SK-N-SH (cell line): ENCODE measurements around the gene MON1B. TPM values are rescaled to one million over a fixed set of nuclear protein-coding genes. Genes with fewer than 3 reads are reported as not detected.

ENCODE experiments used
- CTCF ChIA-PET: fragments of 300-600, 350-600 bp; formaldehyde crosslinking; extraction: SDS; loops from one replicate; lab custom pipeline; 2021; lab: Yijun Ruan, JAX
- POLR2A ChIA-PET: fragments of 350-600 bp; sonication (Branson Sonifier 250); formaldehyde crosslinking; extraction: SDS; loops from one replicate; lab custom pipeline; 2020; ENCODE audit warnings: antibody characterized with exemption, inconsistent platforms; lab: Yijun Ruan, JAX
- DNase-seq: peaks from one replicate; pipeline ENCODE4 v3.0.0; 2012
- H2AFZ ChIP-seq: fragments of 200-600 bp; sonication (generic); 2 replicates; pipeline ENCODE4 v1.8.1; 2016; ENCODE audit warnings: antibody characterized with exemption, mild to moderate bottlenecking, low read depth
- H3F3A ChIP-seq: fragments of 200-600 bp; sonication (generic); replicated peaks from 2 replicates; pipeline ENCODE3; 2016; ENCODE audit warnings: antibody characterized with exemption, mild to moderate bottlenecking; ENCODE audit not compliant: insufficient read depth
- H3K27ac ChIP-seq, 2 experiments: fragments of 200-500 bp in 1 of 2; fragments of 200-600 bp in 1 of 2; sonication (Bioruptor generic) in 1 of 2; sonication (generic), shearing (Covaris generic) in 1 of 2; 2 replicates each; pipeline versions ENCODE4 v1.5.1 to v1.6.1; 2014 to 2016; ENCODE audit warnings: low read depth in 2 of 2, inconsistent platforms in 1 of 2, low read length in 1 of 2, mild to moderate bottlenecking in 1 of 2, mixed read lengths in 1 of 2
- H3K27me3 ChIP-seq: fragments of 200-600 bp; sonication (generic), shearing (Covaris generic); 2 replicates; pipeline ENCODE4 v1.6.1; 2016; ENCODE audit warnings: mixed run types; ENCODE audit not compliant: insufficient read depth
- H3K36me3 ChIP-seq, 2 experiments: fragments of 200-500 bp in 1 of 2; fragments of 200-600 bp in 1 of 2; sonication (Bioruptor generic) in 1 of 2; sonication (generic) in 1 of 2; replicated peaks in 1 of 2; 2 replicates each; pipeline versions ENCODE3 to v1.5.1; 2014 to 2016; ENCODE audit warnings: low read length in 1 of 2, mild to moderate bottlenecking in 1 of 2; ENCODE audit not compliant: insufficient read depth in 2 of 2, control insufficient read depth in 1 of 2
- H3K4me1 ChIP-seq, 2 experiments: fragments of 200-500 bp in 1 of 2; fragments of 200-600 bp in 1 of 2; sonication (Bioruptor generic) in 1 of 2; sonication (generic), shearing (Covaris generic) in 1 of 2; 2 replicates each; pipeline versions ENCODE4 v1.5.1 to v1.6.1; 2014 to 2016; ENCODE audit warnings: low read depth in 1 of 2, low read length in 1 of 2, mixed run types in 1 of 2; ENCODE audit not compliant: insufficient read depth in 2 of 2, control insufficient read depth in 1 of 2
- H3K4me2 ChIP-seq: fragments of 200-600 bp; sonication (generic), shearing (Covaris generic); 2 replicates; pipeline ENCODE4 v1.6.1; 2017; ENCODE audit warnings: mixed run types
- H3K4me3 ChIP-seq, 2 experiments: fragments of 200-500 bp in 1 of 2; fragments of 200-600 bp in 1 of 2; sonication (Bioruptor generic) in 1 of 2; sonication (generic), shearing (Covaris generic) in 1 of 2; 2 replicates each; pipeline versions ENCODE4 v1.5.1 to v1.8.1; 2014 to 2016; ENCODE audit warnings: low read depth in 2 of 2, inconsistent platforms in 1 of 2, low read length in 1 of 2, mild to moderate bottlenecking in 1 of 2, mixed read lengths in 1 of 2, moderate library complexity in 1 of 2
- H3K79me2 ChIP-seq: fragments of 200-600 bp; sonication (generic); 2 replicates; pipeline ENCODE4 v1.8.1; 2017; ENCODE audit warnings: mild to moderate bottlenecking; ENCODE audit not compliant: insufficient read depth
- H3K9ac ChIP-seq: fragments of 200-600 bp; sonication (generic); 2 replicates; pipeline ENCODE4 v1.6.1; 2017; ENCODE audit warnings: mixed run types
- H3K9me2 ChIP-seq: fragments of 200-600 bp; sonication (generic); 2 replicates; pipeline ENCODE4 v1.6.1; 2017; ENCODE audit warnings: mixed run types
- H3K9me3 ChIP-seq: fragments of 200-600 bp; sonication (generic); 2 replicates; pipeline ENCODE4 v1.6.1; 2017; ENCODE audit warnings: mixed run types, mild to moderate bottlenecking, moderate library complexity
- H4K20me1 ChIP-seq: fragments of 200-600 bp; sonication (generic); 2 replicates; pipeline ENCODE4 v1.6.1; 2017; ENCODE audit warnings: mild to moderate bottlenecking, mixed run types; ENCODE audit not compliant: insufficient read depth
- CHD2 ChIP-seq: fragments of 150-350 bp; IDR thresholded peaks from 2 replicates; pipeline ENCODE4 v1.6.1; 2018; ENCODE audit warnings: low read length; ENCODE audit not compliant: partially characterized antibody
- EP300 ChIP-seq, 2 experiments: IDR thresholded peaks; 2 replicates each; pipeline versions ENCODE4 v1.4.0 to v1.6.1; 2012; ENCODE audit warnings: borderline replicate concordance in 1 of 2, low read depth in 1 of 2, low read length in 1 of 2
- EZH2phosphoT487 ChIP-seq: fragments of 200-600 bp; sonication (generic); IDR thresholded peaks from 2 replicates; pipeline ENCODE4 v1.6.1; 2017; ENCODE audit warnings: low read depth, mixed run types, mild to moderate bottlenecking, antibody characterized with exemption, moderate library complexity, borderline replicate concordance
- FOXM1 ChIP-seq: IDR thresholded peaks from 2 replicates; pipeline ENCODE4 v1.4.0; 2012; ENCODE audit warnings: low read depth, mild to moderate bottlenecking
- GABPA ChIP-seq: IDR thresholded peaks from 2 replicates; pipeline ENCODE4 v1.4.0; 2012; ENCODE audit warnings: low read depth, mild to moderate bottlenecking
- GATA2 ChIP-seq: sonication (generic); formaldehyde crosslinking; IDR thresholded peaks from 2 replicates; pipeline ENCODE4 v1.5.0; 2020; ENCODE audit warnings: mild to moderate bottlenecking, missing genetic modification reagents
- JUND ChIP-seq: IDR thresholded peaks from 2 replicates; pipeline ENCODE4 v1.4.0; 2012
- MEF2A ChIP-seq: IDR thresholded peaks from 2 replicates; pipeline ENCODE4 v1.4.0; 2012; ENCODE audit warnings: low read depth, borderline replicate concordance
- NFIC ChIP-seq: IDR thresholded peaks from 2 replicates; pipeline ENCODE4 v1.4.0; 2012; ENCODE audit warnings: borderline replicate concordance
- POLR2AphosphoS5 ChIP-seq: IDR thresholded peaks from 2 replicates; pipeline ENCODE4 v1.6.1; 2012; ENCODE audit warnings: low read depth, low read length
- RXRA ChIP-seq: IDR thresholded peaks from 2 replicates; pipeline ENCODE4 v1.4.0; 2012; ENCODE audit warnings: low read depth, mild to moderate bottlenecking, borderline replicate concordance
- TAF1 ChIP-seq: IDR thresholded peaks from 2 replicates; pipeline ENCODE4 v1.6.1; 2012; ENCODE audit warnings: low read depth, mild to moderate bottlenecking, low read length, moderate library complexity, borderline replicate concordance
- TCF12 ChIP-seq: IDR thresholded peaks from 2 replicates; pipeline ENCODE4 v1.4.0; 2012
- TEAD4 ChIP-seq: IDR thresholded peaks from 2 replicates; pipeline ENCODE4 v1.4.0; 2012; ENCODE audit warnings: mild to moderate bottlenecking, borderline replicate concordance; ENCODE audit not compliant: insufficient read depth
- USF1 ChIP-seq: IDR thresholded peaks from 2 replicates; pipeline ENCODE4 v1.4.0; 2012; ENCODE audit warnings: low read depth, borderline replicate concordance
- YY1 ChIP-seq: IDR thresholded peaks from 2 replicates; pipeline ENCODE4 v1.4.0; 2012; ENCODE audit warnings: low read depth, mild to moderate bottlenecking
- WGBS: methylation state at CpG from one replicate; pipeline ENCODE4 v1.1.6; 2017; ENCODE audit warnings: low lambda C conversion rate; 5-methylcytosine and 5-hydroxymethylcytosine counted together
- polyA plus RNA-seq, 3 experiments: library from polyadenylated mRNA; depleted of rRNA; stranded (reverse); fragments of >200 nt; gene quantifications; 2 replicates each; pipeline ENCODE4 v1.2.3, GENCODE V29; 2012
- TF ChIP-seq, protein P1 (sequence below): fragments of 150-350 bp; IDR thresholded peaks from 2 replicates; pipeline ENCODE4 v1.6.1; 2017; ENCODE audit warnings: antibody characterized with exemption, low read length, low read depth, borderline replicate concordance
- TF ChIP-seq, protein P2 (sequence below): fragments of 150-350 bp; IDR thresholded peaks from 2 replicates; pipeline ENCODE4 v1.6.1; 2016; ENCODE audit warnings: mild to moderate bottlenecking, low read depth, low read length
- TF ChIP-seq, protein P3 (sequence below): fragments of 200-600 bp; sonication (generic); IDR thresholded peaks from 2 replicates; pipeline ENCODE4 v1.6.1; 2017; ENCODE audit warnings: antibody characterized with exemption, mild to moderate bottlenecking, moderate library complexity
- TF ChIP-seq, protein P4 (sequence below): IDR thresholded peaks from 2 replicates; pipeline ENCODE4 v1.6.1; 2012; ENCODE audit warnings: mild to moderate bottlenecking, low read depth, low read length, moderate library complexity

Gene MON1B
- polyA plus RNA-seq, 1 of the 3 experiments (the other 2 are of a cell fraction): 16.9 TPM

DNA sequence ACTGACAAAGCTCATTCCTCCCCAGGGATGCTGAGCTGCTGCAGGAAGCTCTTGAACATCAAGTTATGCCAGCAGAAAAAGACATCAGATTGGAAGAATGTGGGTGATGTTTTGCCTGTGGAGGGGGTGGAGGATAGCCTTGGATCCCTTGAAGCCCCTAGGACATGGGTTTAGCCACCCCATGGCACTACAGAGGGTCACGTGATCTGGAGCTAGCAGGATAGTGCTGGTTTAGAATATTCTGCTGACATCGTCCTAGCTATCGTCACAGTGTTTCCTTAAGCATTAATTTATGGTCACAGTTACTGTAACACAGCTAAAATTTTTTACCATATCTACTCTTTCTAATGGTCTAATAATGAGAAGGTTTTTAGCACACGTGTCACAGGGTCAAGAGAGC, 20.2 kb upstream of the MON1B start:
- WGBS: 41% methylated on average over 4 of the region's 4 CpGs
- Histone ChIP-seq H3K36me3 (no peaks in the 10 kb centered on the region), H3K9me3 (no peaks in the 10 kb centered on the region), H2AFZ (no peak overlapping the region), H3K4me3 (no peak overlapping the region), H3K79me2 (no peaks in the 10 kb centered on the region), H3F3A (no peaks in the 10 kb centered on the region), H3K27me3 (no peaks in the 10 kb centered on the region), H3K4me2 (no peak overlapping the region), H4K20me1 (no peaks in the 10 kb centered on the region), H3K9me2 (no peaks in the 10 kb centered on the region), H3K9ac (no peak overlapping the region), H3K27ac (no peak overlapping the region), H3K4me1 (no peaks in the 10 kb centered on the region)
- TF ChIP-seq JUND: no peak
- TF ChIP-seq EZH2phosphoT487: no peak
- no peak for TF ChIP-seq EP300 (IDR thresholded peaks at IDR 0.05; ENCODE audit: borderline replicate concordance in 1 of 2, low read depth in 1 of 2, low read length in 1 of 2)
- TF ChIP-seq, protein P1, sequence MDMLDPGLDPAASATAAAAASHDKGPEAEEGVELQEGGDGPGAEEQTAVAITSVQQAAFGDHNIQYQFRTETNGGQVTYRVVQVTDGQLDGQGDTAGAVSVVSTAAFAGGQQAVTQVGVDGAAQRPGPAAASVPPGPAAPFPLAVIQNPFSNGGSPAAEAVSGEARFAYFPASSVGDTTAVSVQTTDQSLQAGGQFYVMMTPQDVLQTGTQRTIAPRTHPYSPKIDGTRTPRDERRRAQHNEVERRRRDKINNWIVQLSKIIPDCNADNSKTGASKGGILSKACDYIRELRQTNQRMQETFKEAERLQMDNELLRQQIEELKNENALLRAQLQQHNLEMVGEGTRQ: no peak
- TF ChIP-seq, protein P2, sequence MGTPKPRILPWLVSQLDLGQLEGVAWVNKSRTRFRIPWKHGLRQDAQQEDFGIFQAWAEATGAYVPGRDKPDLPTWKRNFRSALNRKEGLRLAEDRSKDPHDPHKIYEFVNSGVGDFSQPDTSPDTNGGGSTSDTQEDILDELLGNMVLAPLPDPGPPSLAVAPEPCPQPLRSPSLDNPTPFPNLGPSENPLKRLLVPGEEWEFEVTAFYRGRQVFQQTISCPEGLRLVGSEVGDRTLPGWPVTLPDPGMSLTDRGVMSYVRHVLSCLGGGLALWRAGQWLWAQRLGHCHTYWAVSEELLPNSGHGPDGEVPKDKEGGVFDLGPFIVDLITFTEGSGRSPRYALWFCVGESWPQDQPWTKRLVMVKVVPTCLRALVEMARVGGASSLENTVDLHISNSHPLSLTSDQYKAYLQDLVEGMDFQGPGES: no peak
- TF ChIP-seq USF1: no peak
- no peak for TF ChIP-seq RXRA
- TF ChIP-seq GATA2 (CRISPR knock-in tag): no peak
- TF ChIP-seq TAF1: no peak
- TF ChIP-seq GABPA: no peak
- TF ChIP-seq, protein P3, sequence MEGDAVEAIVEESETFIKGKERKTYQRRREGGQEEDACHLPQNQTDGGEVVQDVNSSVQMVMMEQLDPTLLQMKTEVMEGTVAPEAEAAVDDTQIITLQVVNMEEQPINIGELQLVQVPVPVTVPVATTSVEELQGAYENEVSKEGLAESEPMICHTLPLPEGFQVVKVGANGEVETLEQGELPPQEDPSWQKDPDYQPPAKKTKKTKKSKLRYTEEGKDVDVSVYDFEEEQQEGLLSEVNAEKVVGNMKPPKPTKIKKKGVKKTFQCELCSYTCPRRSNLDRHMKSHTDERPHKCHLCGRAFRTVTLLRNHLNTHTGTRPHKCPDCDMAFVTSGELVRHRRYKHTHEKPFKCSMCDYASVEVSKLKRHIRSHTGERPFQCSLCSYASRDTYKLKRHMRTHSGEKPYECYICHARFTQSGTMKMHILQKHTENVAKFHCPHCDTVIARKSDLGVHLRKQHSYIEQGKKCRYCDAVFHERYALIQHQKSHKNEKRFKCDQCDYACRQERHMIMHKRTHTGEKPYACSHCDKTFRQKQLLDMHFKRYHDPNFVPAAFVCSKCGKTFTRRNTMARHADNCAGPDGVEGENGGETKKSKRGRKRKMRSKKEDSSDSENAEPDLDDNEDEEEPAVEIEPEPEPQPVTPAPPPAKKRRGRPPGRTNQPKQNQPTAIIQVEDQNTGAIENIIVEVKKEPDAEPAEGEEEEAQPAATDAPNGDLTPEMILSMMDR: no peak
- TF ChIP-seq MEF2A: no peak
- no peak for TF ChIP-seq TCF12
- TF ChIP-seq, protein P4, sequence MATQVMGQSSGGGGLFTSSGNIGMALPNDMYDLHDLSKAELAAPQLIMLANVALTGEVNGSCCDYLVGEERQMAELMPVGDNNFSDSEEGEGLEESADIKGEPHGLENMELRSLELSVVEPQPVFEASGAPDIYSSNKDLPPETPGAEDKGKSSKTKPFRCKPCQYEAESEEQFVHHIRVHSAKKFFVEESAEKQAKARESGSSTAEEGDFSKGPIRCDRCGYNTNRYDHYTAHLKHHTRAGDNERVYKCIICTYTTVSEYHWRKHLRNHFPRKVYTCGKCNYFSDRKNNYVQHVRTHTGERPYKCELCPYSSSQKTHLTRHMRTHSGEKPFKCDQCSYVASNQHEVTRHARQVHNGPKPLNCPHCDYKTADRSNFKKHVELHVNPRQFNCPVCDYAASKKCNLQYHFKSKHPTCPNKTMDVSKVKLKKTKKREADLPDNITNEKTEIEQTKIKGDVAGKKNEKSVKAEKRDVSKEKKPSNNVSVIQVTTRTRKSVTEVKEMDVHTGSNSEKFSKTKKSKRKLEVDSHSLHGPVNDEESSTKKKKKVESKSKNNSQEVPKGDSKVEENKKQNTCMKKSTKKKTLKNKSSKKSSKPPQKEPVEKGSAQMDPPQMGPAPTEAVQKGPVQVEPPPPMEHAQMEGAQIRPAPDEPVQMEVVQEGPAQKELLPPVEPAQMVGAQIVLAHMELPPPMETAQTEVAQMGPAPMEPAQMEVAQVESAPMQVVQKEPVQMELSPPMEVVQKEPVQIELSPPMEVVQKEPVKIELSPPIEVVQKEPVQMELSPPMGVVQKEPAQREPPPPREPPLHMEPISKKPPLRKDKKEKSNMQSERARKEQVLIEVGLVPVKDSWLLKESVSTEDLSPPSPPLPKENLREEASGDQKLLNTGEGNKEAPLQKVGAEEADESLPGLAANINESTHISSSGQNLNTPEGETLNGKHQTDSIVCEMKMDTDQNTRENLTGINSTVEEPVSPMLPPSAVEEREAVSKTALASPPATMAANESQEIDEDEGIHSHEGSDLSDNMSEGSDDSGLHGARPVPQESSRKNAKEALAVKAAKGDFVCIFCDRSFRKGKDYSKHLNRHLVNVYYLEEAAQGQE: no peak
- no peak for TF ChIP-seq YY1
- no peak for TF ChIP-seq CHD2
- TF ChIP-seq FOXM1: no peak
- no peak for TF ChIP-seq TEAD4
- no peak for TF ChIP-seq NFIC
- TF ChIP-seq POLR2AphosphoS5: no peak
- POLR2A ChIA-PET: interaction anchor here (0.5 kb wide), 1 partner anchor 910 kb away, joined by 3 read pairs; no protein-coding TSS in a partner anchor
- CTCF ChIA-PET: interaction anchor here (0.6 to 5.0 kb wide), 50 partner anchors 8 to 1720 kb away, joined by 3 to 84 read pairs (median 4); partner anchors contain the start of gene CNTNAP4
- DNase-seq: no peak
